B cell (primary cell): ENCODE measurements around the gene TUT1. TPM values are rescaled to one million over a fixed set of nuclear protein-coding genes. Genes with fewer than 3 reads are reported as not detected.
A peak's percentile ranks its signal among the peaks of the same experiment; 100 is the strongest.

Experiments
- ATAC-seq: fragments of 200-7000 bp; cut with Tn5 transposase; one replicate; pipeline ENCODE4 v1.10.0; 2021; ENCODE audit warnings: low read depth, mild to moderate bottlenecking, moderate number of reproducible peaks, moderate library complexity
- CTCF ChIA-PET: fragments of 350-600 bp; sonication (Branson Sonifier 250); formaldehyde crosslinking; loops from one replicate; lab custom pipeline; 2021; ENCODE audit warnings: antibody characterized with exemption, inconsistent platforms; lab: Charles Lee
- POLR2A ChIA-PET: fragments of 350-600 bp; sonication (Branson Sonifier 250); formaldehyde crosslinking; loops from one replicate; lab custom pipeline; 2021; ENCODE audit warnings: antibody characterized with exemption; lab: Charles Lee
- DNase-seq: peaks from one replicate; pipeline ENCODE4 v3.0.0; 2013
- H2AFZ ChIP-seq: 2 replicates; pipeline ENCODE4 v1.6.1; 2012; ENCODE audit warnings: mild to moderate bottlenecking, low read depth, low read length; ENCODE audit not compliant: insufficient read depth, poor library complexity, severe bottlenecking
- H3K27ac ChIP-seq, 2 donors: 1 replicate in 1 of 2; 2 replicates in 1 of 2; pipeline ENCODE4 v1.5.1; 2012 to 2013; ENCODE audit warnings: low read length in 2 of 2, mild to moderate bottlenecking in 2 of 2, moderate library complexity in 1 of 2
- H3K27me3 ChIP-seq, 4 experiments: fragments of 200-600 bp in 1 of 4; sonication (generic) in 1 of 4; replicated peaks in 1 of 4; 1 replicate in 2 of 4; 2 replicates in 2 of 4; pipeline versions ENCODE4 v1.6.1 to v1.7.0; 2013 to 2016; ENCODE audit warnings: low read length in 3 of 4, mild to moderate bottlenecking in 2 of 4, mixed read lengths in 1 of 4, moderate library complexity in 1 of 4; ENCODE audit not compliant: insufficient read depth in 4 of 4, control insufficient read depth in 3 of 4; ENCODE audit errors: control extremely low read depth in 1 of 4
- H3K36me3 ChIP-seq, 2 experiments: replicated peaks in 1 of 2; 1 replicate in 1 of 2; 2 replicates in 1 of 2; pipeline versions ENCODE4 v1.6.1 to v1.7.1; 2013; ENCODE audit warnings: low read length in 1 of 2; ENCODE audit not compliant: insufficient read depth in 2 of 2, control insufficient read depth in 1 of 2; ENCODE audit errors: control extremely low read depth in 1 of 2, extremely low read depth in 1 of 2
- H3K4me1 ChIP-seq, 2 donors: fragments of 200-600 bp in 1 of 2; sonication (generic) in 1 of 2; 1 replicate in 1 of 2; 2 replicates in 1 of 2; pipeline versions ENCODE4 v1.5.1 to v1.6.1; 2013 to 2017; ENCODE audit warnings: low read length in 2 of 2; ENCODE audit not compliant: control insufficient read depth in 2 of 2, insufficient read depth in 2 of 2
- H3K4me2 ChIP-seq: replicated peaks from 2 replicates; pipeline ENCODE3; 2012; ENCODE audit warnings: mild to moderate bottlenecking, low read depth, low read length; ENCODE audit not compliant: poor library complexity, severe bottlenecking
- H3K4me3 ChIP-seq, 5 experiments: fragments of 200-600 bp in 1 of 5; sonication (generic) in 1 of 5; 1 replicate in 3 of 5; 2 replicates in 2 of 5; pipeline versions ENCODE4 v1.5.1 to v1.7.0; 2011 to 2016; ENCODE audit warnings: low read length in 4 of 5, mild to moderate bottlenecking in 4 of 5, low read depth in 2 of 5, control low read depth in 1 of 5, moderate library complexity in 1 of 5; ENCODE audit not compliant: insufficient read depth in 1 of 5; ENCODE audit errors: control extremely low read depth in 1 of 5, extremely low read depth in 1 of 5
- H3K79me2 ChIP-seq: fragments of 200-600 bp; sonication (generic); one replicate; pipeline ENCODE4 v1.6.0; 2016; ENCODE audit warnings: low read length; ENCODE audit not compliant: control insufficient read depth, insufficient read depth
- H3K9ac ChIP-seq: fragments of 200-600 bp; sonication (generic); 2 replicates; pipeline ENCODE4 v1.6.1; 2017; ENCODE audit warnings: mild to moderate bottlenecking, low read length, moderate library complexity
- H3K9me3 ChIP-seq, 3 donors: one replicate each; pipeline versions ENCODE4 v1.6.1 to v1.7.1; 2013; ENCODE audit warnings: low read length in 2 of 3; ENCODE audit not compliant: control insufficient read depth in 2 of 3, insufficient read depth in 1 of 3; ENCODE audit errors: control extremely low read depth in 1 of 3
- H4K20me1 ChIP-seq: 2 replicates; pipeline ENCODE4 v1.6.0; 2012; ENCODE audit warnings: mild to moderate bottlenecking, low read length; ENCODE audit not compliant: insufficient read depth, control insufficient read depth, poor library complexity, severe bottlenecking
- H3K27ac Mint-ChIP-seq: one replicate; pipeline ENCODE4 v1.8.0; 2021; ENCODE audit warnings: mixed read lengths
- H3K27me3 Mint-ChIP-seq: one replicate; pipeline ENCODE4 v1.8.0; 2021; ENCODE audit warnings: mixed read lengths
- H3K4me1 Mint-ChIP-seq: one replicate; pipeline ENCODE4 v1.8.0; 2021; ENCODE audit warnings: mixed read lengths
- H3K4me3 Mint-ChIP-seq: one replicate; pipeline ENCODE4 v1.8.0; 2021; ENCODE audit warnings: mixed read lengths
- H3K9me3 Mint-ChIP-seq: one replicate; pipeline ENCODE4 v1.8.0; 2022; ENCODE audit warnings: mixed read lengths; ENCODE audit not compliant: insufficient read depth
- EZH2 ChIP-seq: IDR thresholded peaks from 2 replicates; pipeline ENCODE4 v1.6.1; 2012; ENCODE audit warnings: borderline replicate concordance, low read depth, mild to moderate bottlenecking, moderate library complexity, low read length; ENCODE audit not compliant: insufficient read depth, poor library complexity, severe bottlenecking
- WGBS: methylation state at CpG from one replicate; pipeline ENCODE4 v1.1.5; 2013; ENCODE audit warnings: missing lambda C conversion rate; ENCODE audit not compliant: insufficient coverage; 5-methylcytosine and 5-hydroxymethylcytosine counted together
- intact Hi-C: fragments of 100-400 bp; cut with micrococcal nuclease; formaldehyde crosslinking; loops from one replicate; pipeline ENCODE4 v1.10.0; 2022
- polyA plus RNA-seq: library from polyadenylated mRNA; depleted of rRNA; stranded (reverse); fragments of >200 nt; gene quantifications from 2 replicates; pipeline ENCODE4 v1.2.3, GENCODE V29; 2012
- total RNA-seq, 2 donors: library from RNA; stranded (reverse); fragments of 120-200 nt in 1 of 2; gene quantifications; 1 replicate in 1 of 2; 2 replicates in 1 of 2; pipeline versions ENCODE4 v1.2.3 to v1.2.4, GENCODE V29; 2013 to 2022
- TF ChIP-seq, protein P1 (sequence below): fragments of 200-600 bp; IDR thresholded peaks from one replicate; pipeline ENCODE4 v1.8.0; 2022; ENCODE audit warnings: antibody characterized with exemption, mild to moderate bottlenecking

Gene TUT1
- total and polyA plus RNA-seq, 2 donors (not counting 1 experiment from before 2014, with no cell fraction given), result 31.1 to 47.7 TPM

DNA sequence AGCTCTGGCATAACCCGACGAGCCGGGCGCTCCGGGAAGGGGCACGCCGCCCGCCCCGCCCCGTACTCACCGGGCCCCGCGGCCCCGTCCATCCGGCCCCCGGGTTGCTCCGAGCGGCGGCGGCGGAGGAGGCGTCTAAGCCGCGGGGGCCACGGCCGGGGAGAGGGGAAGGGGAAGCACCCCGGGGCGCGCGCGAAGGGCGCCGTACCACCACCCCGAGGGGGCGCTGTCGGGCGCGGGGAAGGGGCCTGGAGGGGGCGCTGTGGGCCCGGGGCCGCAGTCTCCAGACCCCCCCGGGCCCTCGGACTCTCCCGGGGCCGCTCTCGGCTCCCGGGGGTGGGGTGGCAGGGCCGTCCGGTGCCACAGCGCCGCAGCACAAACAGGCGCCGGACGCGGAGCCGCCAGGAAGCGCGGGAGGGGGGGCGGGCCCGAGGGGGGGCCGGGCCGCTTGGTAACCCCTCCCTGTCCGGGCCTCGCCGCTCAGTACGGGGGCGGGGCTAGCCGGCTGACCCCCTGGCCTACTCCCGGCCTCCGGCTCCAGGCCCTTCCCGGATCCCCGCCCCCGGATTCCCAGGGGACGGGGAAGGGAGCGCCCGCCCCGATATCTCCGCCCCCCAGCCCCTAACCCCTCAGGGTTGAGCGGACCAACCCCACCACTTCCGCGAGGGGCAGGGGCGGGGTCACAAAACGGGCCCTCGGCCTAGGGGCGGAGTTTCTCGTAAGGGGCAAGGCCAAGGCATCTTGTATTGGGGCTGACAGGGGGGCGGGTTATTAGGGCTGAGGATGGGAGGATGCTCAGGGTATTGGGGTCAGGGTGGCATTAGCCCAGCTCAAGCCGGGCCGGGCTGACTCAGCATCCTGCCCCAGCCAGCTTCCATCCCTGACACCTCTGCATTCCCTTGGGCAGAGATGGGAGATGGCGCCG lies 21.3 kb upstream of the TUT1 start, which contains the start of the genes EML3 and ROM1:
Gene EML3 (minus strand): TSS at position 410 of the 925 bp plus-strand sequence. CDS start 318 bp downstream, at position 92.
Gene ROM1 (plus strand): TSS at position 892 of the 925 bp plus-strand sequence. CDS start 25 bp downstream, at position 917.
- no peaks in the 10 kb centered on the region for H3K9me3 Mint-ChIP-seq
- Histone ChIP-seq H3K27ac (peak within 1 kb of the TSS; percentile 76 to 96), H3K4me3 (peak within 1 kb of the TSS; percentile 70 to 84 (median 75)), H3K9me3 (no peaks in the 10 kb centered on the region), H3K4me1 (peaks cover 10 to 25% of the 10 kb centered on the region in 2 donors), H2AFZ (peak within 1 kb of the TSS; percentile 90), H3K27me3 (no peaks in the 10 kb centered on the region), H3K79me2 (peaks cover 61% of the 10 kb centered on the region), H3K9ac (peak within 1 kb of the TSS; percentile 74), H3K36me3 (peaks cover 0 to 38% of the 10 kb centered on the region in 2 experiments), H3K4me2 (peak within 1 kb of the TSS; percentile 90), H4K20me1 (peaks cover 11% of the 10 kb centered on the region)
- no peaks in the 10 kb centered on the region for H3K27me3 Mint-ChIP-seq
- intact Hi-C loops, result loop anchor here (1.0 to 2.0 kb wide), 7 partner anchors 10 to 114 kb away; partner anchors contain the start of genes C11orf98, CSKMT, GANAB and HNRNPUL2
- peak within 1 kb of the TSS; percentile 99 for H3K27ac Mint-ChIP-seq
- ChIA-PET CTCF (interaction anchor here (0.8 to 3.7 kb wide), 12 partner anchors 9 to 82 kb away, joined by 3 to 32 read pairs (median 4); partner anchors contain the start of genes B3GAT3, C11orf98, CSKMT and EEF1G), POLR2A (interaction anchor here (1.0 to 2.7 kb wide), 7 partner anchors 11 to 229 kb away, joined by 3 to 16 read pairs (median 3); partner anchors contain the start of genes MTA2, TUT1, UBXN1 and ZBTB3)
- 4% methylated on average over 76 of the region's 91 CpGs for WGBS
- H3K4me1 Mint-ChIP-seq, result peaks cover 25% of the 10 kb centered on the region
- TF ChIP-seq, protein P1, sequence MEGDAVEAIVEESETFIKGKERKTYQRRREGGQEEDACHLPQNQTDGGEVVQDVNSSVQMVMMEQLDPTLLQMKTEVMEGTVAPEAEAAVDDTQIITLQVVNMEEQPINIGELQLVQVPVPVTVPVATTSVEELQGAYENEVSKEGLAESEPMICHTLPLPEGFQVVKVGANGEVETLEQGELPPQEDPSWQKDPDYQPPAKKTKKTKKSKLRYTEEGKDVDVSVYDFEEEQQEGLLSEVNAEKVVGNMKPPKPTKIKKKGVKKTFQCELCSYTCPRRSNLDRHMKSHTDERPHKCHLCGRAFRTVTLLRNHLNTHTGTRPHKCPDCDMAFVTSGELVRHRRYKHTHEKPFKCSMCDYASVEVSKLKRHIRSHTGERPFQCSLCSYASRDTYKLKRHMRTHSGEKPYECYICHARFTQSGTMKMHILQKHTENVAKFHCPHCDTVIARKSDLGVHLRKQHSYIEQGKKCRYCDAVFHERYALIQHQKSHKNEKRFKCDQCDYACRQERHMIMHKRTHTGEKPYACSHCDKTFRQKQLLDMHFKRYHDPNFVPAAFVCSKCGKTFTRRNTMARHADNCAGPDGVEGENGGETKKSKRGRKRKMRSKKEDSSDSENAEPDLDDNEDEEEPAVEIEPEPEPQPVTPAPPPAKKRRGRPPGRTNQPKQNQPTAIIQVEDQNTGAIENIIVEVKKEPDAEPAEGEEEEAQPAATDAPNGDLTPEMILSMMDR, result peak; percentile 99
- no peak for TF ChIP-seq EZH2
- DNase-seq (peak; percentile 92), ATAC-seq (peak; percentile 79)
- H3K4me3 Mint-ChIP-seq, result peak within 1 kb of the TSS; percentile 97
